Activated naive CD4-positive, alpha-beta T cell treated with anti-CD3 and anti-CD28 coated beads, Interleukin-2, amount 50 U/mL, for 24 hours (primary cell): ENCODE measurements around the gene FGR.

Experiments
- H3K27ac Mint-ChIP-seq: one replicate; pipeline ENCODE4 v1.8.0; 2021; ENCODE audit warnings: mild to moderate bottlenecking, mixed read lengths
- H3K27me3 Mint-ChIP-seq: one replicate; pipeline ENCODE4 v1.8.0; 2021; ENCODE audit warnings: mixed read lengths
- H3K36me3 Mint-ChIP-seq: one replicate; pipeline ENCODE4 v1.8.0; 2021; ENCODE audit warnings: mixed read lengths
- H3K4me1 Mint-ChIP-seq: one replicate; pipeline ENCODE4 v1.8.0; 2021; ENCODE audit warnings: mixed read lengths
- H3K4me3 Mint-ChIP-seq: one replicate; pipeline ENCODE4 v1.8.0; 2021; ENCODE audit warnings: mild to moderate bottlenecking, mixed read lengths
- H3K9me3 Mint-ChIP-seq: one replicate; pipeline ENCODE4 v1.8.0; 2021; ENCODE audit warnings: mixed read lengths

The FGR gene

DNA sequence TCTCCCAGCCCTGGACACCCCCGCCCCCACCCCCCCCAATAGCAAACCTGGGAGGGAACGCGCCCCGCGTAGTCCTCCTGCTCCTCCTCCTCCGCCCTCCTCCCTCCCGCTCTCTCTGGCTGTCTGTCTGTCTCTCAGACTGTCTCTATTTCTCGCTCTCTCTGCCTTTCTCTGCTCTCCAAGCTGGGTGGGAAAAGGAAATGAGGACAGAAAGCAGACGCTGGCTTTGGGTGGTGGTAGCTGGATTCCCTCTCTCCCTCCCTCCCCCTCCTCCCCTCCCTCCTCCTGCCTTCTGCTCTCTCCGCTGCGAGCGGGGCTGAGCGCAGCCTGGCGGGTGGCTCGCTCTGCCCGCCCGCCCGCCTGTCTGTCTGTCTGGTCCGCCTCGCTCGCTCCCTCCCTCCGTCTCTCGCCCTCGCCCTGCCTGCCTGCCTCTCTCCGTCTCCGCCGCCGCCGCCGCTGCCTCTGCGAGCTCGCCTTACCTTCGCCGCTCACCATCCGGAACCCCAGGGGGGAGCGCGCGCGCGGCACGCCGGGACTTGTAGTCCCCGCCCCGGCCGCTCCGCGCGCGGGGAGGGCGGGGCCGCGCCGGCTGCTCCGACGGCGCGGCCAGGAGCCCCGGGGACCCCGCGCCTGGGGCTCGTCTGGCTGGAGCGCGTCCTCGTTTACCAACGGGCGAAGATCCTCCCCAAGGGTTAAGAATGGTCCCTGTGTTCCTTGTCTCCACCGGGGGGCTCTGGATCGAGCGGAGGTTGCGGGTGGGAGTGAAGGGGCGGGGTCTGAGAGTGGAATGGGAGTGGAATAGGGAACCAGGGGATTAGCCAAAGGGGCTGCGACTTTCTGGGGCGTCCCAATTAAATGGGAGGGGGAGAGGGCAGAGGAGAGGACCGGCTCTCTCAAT is 31.1 kb downstream of the FGR start, which contains the start of gene AHDC1:
Gene AHDC1 (minus strand): TSS at position 464 of the 898 bp plus-strand sequence. CDS start 52,029 bp downstream, outside the sequence.
- Mint-ChIP-seq H3K9me3 (no peaks in the 10 kb centered on the region), H3K4me1 (peaks cover 53% of the 10 kb centered on the region), H3K27ac (peak within 1 kb of the TSS; percentile 90), H3K4me3 (peak within 1 kb of the TSS; percentile 94), H3K36me3 (no peaks in the 10 kb centered on the region), H3K27me3 (no peaks in the 10 kb centered on the region)

- Mint-ChIP-seq H3K27me3 (no peaks in the 10 kb centered on the region), H3K27ac (no peak overlapping the region), H3K4me1 (peaks cover 59% of the 10 kb centered on the region), H3K36me3 (no peaks in the 10 kb centered on the region), H3K4me3 (peak overlapping the region; percentile 94), H3K9me3 (no peaks in the 10 kb centered on the region)
These were observed 31.7 kb downstream of the FGR start for GRCh38 chr1:27603309-27603680.

DNA sequence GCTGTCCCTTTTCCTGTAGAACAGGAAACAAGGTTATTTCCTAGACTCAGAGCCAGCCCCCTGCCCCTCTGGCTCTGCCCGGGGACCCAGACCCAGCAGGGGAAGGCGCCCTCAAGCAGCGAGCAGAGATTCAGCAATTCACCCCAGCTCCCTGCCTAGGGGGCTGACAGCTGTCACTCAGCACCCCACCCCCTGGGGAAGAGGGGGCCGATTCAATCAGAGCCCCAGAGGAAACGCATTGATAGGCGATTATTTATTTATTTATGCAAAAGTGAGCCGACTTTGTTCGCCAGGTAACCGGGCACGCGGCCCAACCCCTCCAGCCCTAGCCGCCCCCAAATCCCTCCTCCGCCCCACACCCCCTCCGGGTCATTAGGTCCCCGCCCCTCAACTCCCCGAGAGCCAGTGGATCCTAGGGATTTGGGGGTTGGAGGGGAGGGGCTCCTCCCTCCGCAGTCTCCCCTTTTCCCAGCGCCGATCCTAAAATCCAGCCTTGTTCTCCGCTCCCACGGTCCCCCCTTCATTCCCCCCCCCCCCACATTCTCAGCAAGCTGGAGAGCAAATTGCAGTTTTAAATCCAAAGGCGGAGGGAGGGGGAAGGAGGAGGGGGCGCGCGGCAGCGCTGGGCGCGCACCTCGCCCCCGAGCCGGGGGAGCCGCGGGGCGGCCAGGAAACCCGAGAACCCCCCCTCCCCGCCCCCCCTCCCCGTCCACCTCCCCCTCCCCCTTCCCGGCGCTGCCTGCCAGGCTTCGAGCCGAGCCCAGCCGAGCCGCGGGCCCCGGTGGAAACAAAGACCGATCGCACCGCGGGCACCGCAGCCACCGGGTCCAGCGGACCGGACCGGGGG is 32.3 kb downstream of the FGR start:
- Mint-ChIP-seq H3K36me3 (no peaks in the 10 kb centered on the region), H3K27me3 (no peaks in the 10 kb centered on the region), H3K4me3 (peak overlapping the region; percentile 80), H3K9me3 (no peaks in the 10 kb centered on the region), H3K4me1 (peaks cover 59% of the 10 kb centered on the region), H3K27ac (peak overlapping the region; percentile 41)

DNA sequence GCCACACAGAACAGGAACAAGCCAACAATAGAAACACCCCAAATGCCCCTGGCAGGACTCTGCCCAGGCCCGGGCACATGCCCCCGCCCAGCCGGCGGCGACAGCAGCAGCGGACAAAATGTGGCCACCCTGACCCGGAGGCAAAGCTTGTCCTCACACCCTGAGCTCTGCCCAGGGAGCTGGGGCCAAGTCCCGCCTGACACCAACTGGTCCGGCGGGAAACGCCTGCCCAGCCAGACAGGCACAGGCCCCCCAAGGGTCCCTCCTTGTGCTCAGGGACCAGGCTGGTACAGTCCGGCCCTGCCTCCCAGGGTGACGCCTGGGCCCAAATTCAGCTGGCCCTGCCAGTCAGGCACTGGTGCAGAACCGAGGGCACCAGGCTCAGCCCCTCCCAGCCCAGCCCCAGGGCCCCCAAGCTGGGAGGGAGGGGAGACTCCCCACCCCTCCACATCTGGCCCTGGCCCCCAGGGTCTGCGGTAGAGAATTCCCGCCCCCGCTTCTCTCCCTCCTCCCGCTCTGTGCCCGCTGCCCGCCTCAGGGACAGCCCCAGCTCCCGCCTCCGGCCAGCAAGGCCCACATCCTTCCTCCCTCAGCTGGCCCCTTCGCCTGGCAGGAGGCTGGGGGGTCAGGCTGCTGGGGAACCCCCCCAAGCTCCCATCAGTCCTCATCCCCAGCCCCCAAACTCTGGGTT is 33.1 kb downstream of the FGR start:
- Mint-ChIP-seq H3K4me1 (peaks cover 58% of the 10 kb centered on the region), H3K36me3 (no peaks in the 10 kb centered on the region), H3K27me3 (no peaks in the 10 kb centered on the region), H3K4me3 (peak overlapping the region; percentile 80), H3K27ac (peak overlapping the region; percentile 64), H3K9me3 (no peaks in the 10 kb centered on the region)

- no peaks in the 10 kb centered on the region for H3K36me3 Mint-ChIP-seq
- H3K4me1 Mint-ChIP-seq = peaks cover 52% of the 10 kb centered on the region
- peak overlapping the region; percentile 64 for H3K4me3 Mint-ChIP-seq
- H3K27me3 Mint-ChIP-seq = no peaks in the 10 kb centered on the region
- H3K27ac Mint-ChIP-seq = peak overlapping the region; percentile 64
- no peaks in the 10 kb centered on the region for H3K9me3 Mint-ChIP-seq
These were observed 33.6 kb downstream of the FGR start for GRCh38 chr1:27601321-27601770.

DNA sequence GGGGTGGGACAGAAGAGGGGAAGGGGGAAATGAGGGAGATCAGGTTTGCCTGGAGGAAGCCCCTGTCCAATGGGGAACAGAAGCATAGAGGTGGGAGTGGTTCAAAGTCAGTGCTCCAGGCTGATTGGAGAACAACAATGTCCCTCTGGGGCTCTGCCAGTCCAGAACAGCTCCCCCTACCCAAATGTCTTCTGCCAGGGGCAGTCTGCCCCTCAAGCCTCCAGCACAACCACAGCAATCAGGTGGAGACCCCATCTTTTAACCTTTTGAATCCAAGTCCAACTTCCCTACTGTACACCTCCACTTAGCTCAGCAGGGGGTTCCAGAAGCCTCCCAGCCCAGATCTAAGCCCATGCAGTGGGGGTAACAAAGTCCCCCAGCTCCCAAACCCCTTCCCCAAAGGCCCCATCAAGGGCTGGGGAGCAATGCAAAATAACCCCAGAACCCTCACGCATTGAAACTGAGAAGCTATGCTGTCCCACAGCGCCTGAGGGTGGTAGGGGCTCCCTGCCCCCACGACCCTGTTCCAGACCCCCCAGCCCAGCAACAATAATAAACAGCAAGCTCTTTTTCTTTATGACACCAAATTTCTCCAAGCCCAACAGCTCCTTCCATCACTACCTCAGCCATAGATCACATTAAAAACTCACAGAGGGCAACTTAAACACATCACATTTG is 34.3 kb downstream of the FGR start:
- H3K27ac Mint-ChIP-seq = peak overlapping the region; percentile 2

DNA sequence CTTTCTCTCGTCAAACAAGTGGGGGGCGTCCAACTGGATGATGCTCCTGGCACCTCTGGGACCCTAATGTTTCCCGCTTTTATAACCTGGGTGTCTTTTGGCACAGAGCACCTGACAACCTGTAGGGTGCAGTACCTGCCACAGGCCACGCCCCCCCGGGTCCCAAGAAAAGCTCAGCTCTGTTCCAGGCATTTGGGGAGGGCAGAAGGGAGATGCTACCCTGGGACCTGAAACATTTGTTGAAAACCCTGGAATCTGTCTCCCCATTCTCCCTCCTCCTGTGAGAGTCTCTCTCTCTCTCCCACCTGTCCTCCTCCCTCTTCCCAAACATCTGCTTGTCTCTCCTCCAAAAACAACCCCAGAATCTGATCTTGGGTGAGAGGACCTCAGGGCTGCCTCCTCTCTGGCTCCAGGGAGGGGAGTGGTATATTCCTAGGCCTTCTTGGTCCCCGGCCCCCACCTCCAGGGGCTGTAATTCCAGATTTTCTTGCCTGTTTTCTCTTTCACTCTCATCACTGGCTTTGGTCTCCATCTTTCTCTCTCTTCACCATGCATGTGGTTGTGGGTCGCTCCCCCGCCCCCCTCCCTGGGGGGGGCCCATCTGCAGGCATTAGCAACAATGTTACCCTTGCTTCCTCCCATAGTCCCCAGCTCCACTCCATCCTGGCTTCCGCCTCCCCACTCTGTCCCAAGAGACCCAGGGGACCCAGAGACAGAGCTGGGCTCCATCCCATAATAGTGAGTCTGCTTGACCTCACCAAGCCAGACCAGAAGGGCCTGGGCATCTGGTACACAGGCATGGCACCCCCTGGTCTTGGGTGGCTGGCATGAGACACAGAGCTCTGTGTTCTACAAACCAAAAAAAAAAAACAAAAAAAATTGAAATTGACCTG is 35.1 kb downstream of the FGR start:
- Mint-ChIP-seq H3K36me3 (no peaks in the 10 kb centered on the region), H3K9me3 (no peaks in the 10 kb centered on the region), H3K4me3 (no peak overlapping the region), H3K27me3 (no peaks in the 10 kb centered on the region), H3K4me1 (peaks cover 38% of the 10 kb centered on the region), H3K27ac (no peak overlapping the region)

More for the DNA sequence above, 34.3 kb downstream of the FGR start:
- H3K4me3 Mint-ChIP-seq = peak overlapping the region; percentile 12
- H3K9me3 Mint-ChIP-seq = no peaks in the 10 kb centered on the region
- H3K4me1 Mint-ChIP-seq = peaks cover 45% of the 10 kb centered on the region
- H3K36me3 Mint-ChIP-seq = no peaks in the 10 kb centered on the region
- no peaks in the 10 kb centered on the region for H3K27me3 Mint-ChIP-seq

GRCh38 chr1:27598902-27599528 is 36.0 kb downstream of the FGR start:
- H3K9me3 Mint-ChIP-seq = no peaks in the 10 kb centered on the region
- H3K27me3 Mint-ChIP-seq = no peaks in the 10 kb centered on the region
- no peaks in the 10 kb centered on the region for H3K36me3 Mint-ChIP-seq
- no peak overlapping the region for H3K4me3 Mint-ChIP-seq
- peaks cover 36% of the 10 kb centered on the region for H3K4me1 Mint-ChIP-seq
- H3K27ac Mint-ChIP-seq = no peak overlapping the region

- Mint-ChIP-seq H3K4me1 (peaks cover 36% of the 10 kb centered on the region), H3K9me3 (no peaks in the 10 kb centered on the region), H3K36me3 (no peaks in the 10 kb centered on the region), H3K4me3 (no peak overlapping the region), H3K27me3 (no peaks in the 10 kb centered on the region), H3K27ac (no peak overlapping the region)
These were observed 36.7 kb downstream of the FGR start for GRCh38 chr1:27598295-27598687.

DNA sequence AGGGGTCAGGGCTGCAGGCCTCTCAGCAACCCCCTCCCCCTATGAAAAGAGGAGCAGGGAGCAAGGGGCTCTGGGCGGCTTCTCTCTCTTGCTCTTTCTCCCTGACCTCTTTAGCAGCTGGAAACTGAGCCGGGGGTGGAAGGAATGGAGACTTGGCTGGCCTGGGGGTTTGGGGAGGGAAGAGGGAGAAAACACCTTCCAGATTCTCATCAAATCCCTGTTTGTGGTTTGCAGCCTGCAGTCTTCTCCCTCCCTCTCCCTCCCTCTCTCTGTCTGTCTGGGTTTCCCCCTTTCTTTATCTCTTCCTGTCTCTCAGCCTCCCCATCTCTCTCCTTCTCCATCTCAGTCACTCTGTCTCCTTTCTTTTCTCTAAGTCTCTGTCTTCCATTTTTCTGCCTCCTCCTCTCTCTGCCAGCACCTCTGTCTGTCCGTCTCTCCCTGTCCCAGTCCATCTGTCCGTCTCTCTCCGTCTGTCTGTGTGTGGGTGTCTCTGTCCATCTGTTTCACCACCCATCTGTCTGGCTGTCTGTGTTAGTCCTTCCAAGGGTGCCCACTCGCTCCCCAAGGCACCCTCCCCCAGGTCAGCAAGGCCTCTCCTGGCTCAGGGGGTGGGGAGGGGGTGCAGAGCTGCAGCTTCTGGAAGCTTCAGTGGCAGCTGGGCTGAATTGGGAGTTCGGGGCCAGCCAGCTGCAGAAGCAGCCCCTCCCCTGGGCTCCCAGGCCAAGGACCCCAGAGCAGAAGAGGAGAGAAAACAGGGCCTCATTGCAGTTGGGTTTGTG is 37.3 kb downstream of the FGR start:
- Mint-ChIP-seq H3K27ac (no peak overlapping the region), H3K27me3 (no peaks in the 10 kb centered on the region), H3K4me3 (peak overlapping the region; percentile 37), H3K36me3 (no peaks in the 10 kb centered on the region), H3K9me3 (no peaks in the 10 kb centered on the region), H3K4me1 (peaks cover 36% of the 10 kb centered on the region)

- Mint-ChIP-seq H3K27ac (no peak overlapping the region), H3K27me3 (no peaks in the 10 kb centered on the region), H3K4me1 (peaks cover 31% of the 10 kb centered on the region), H3K4me3 (no peak overlapping the region), H3K36me3 (no peaks in the 10 kb centered on the region), H3K9me3 (no peaks in the 10 kb centered on the region)
These were observed 38.0 kb downstream of the FGR start for GRCh38 chr1:27596986-27597385.

DNA sequence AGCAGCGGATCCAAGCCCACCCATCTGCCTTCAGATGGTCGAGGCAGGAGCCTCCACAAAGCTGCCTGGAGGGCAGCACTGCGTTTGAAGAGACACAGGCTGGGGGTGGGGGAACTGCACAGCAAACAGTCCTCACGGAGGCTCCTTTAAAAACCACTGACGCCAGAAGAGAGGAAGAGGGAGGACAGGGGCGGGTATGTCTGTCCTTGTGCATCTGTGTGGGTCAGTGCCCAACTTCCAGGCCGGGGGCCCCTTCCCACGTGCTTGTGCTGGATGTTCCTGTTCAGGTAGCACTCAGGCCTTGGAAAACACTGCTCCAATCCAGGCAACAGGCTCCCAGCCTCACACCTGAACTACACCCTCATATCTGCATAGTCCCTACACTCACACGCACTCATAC is 38.7 kb downstream of the FGR start:
- H3K4me3 Mint-ChIP-seq = no peak overlapping the region

GRCh38 chr1:27595597-27595996 is 39.4 kb downstream of the FGR start:
- H3K27ac Mint-ChIP-seq = no peak overlapping the region
- H3K4me3 Mint-ChIP-seq = no peak overlapping the region
- H3K36me3 Mint-ChIP-seq = no peaks in the 10 kb centered on the region
- peaks cover 20% of the 10 kb centered on the region for H3K4me1 Mint-ChIP-seq
- H3K27me3 Mint-ChIP-seq = no peaks in the 10 kb centered on the region
- H3K9me3 Mint-ChIP-seq = no peaks in the 10 kb centered on the region

More for the DNA sequence above, 38.7 kb downstream of the FGR start:
- Mint-ChIP-seq H3K27ac (no peak overlapping the region), H3K27me3 (no peaks in the 10 kb centered on the region), H3K9me3 (no peaks in the 10 kb centered on the region), H3K36me3 (no peaks in the 10 kb centered on the region), H3K4me1 (peaks cover 27% of the 10 kb centered on the region)
